HK-2 (cell line): ENCODE data around the gene ARHGAP26.

Experiments
- DNase-seq: peaks from one replicate; pipeline ENCODE4 v3.0.0-alpha.2; 2018; ENCODE audit not compliant: unreplicated experiment

ARHGAP26 gene

DNA sequence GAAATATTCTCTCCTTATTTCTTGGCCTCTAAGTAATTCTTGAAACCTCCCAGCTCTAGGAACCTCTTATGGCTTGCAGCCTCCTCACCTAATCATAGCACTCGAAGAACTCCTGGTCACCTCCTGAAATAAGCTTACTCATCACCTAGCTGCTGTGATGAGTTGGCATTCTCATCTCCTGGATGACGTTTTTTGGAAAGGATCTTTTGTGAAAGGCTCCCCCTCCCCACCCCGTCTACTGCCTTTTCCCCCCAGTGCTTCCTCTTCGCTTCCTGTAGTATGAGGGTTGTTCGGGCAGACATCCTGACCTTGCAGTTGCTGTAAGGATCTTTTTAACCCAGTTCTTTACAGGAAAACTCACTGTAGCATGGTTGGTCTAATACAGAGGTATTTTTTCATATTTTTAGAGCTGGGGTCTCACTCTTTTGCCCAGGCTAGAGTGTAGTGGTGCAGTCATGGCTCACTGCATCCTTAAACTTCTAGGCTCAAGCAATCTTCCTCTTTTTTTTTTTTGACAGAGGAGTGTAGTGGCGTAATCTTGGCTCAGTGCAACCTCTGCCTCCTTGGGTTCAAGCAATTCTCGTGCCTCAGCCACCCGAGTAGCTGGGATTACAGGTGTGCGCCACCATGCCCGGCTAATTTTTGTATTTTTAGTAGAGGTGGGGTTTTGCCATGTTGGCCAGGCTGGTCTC, 41.8 kb downstream of the ARHGAP26 start:
- DNase-seq = no peak

DNA sequence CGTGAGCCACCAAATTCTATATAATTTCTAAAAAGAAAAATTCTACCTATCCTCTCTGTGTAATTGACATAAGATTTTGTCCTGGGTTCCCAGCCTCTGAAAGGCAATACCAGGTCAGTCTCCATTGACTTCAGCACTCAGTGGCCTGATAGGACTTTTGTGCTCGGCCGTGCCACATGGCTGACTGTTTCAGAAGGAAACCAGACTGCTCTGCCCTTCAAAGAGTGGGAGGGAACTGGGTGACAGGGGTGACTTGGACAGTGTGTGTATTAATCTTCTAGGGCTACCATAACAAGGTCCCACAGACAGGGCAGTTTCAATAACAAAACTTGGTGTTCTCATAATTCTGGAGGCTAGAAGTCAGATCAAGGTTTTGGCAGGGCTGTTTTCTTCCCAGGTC, 43.0 kb downstream of the ARHGAP26 start:
- no peak for DNase-seq

DNA sequence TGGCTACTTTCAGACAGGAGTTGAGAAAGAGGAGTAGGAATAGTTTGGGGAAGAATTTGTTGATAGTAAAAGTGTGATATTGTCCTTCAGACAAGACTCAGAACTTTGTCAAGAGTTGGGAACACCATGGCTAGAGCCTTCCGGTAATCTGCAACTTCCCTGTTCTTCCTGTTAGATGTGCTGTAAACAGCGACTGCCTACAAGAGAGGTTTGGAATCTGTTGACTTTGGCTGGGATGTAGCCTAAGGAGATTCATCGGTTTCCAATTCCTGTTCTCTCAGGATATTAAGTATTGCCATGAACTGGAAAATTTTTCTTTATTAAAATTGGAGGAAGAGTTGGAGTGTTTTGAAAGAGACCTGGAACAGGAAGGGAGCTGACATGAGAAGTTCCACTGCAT, 43.9 kb downstream of the ARHGAP26 start:
- no peak for DNase-seq

DNA sequence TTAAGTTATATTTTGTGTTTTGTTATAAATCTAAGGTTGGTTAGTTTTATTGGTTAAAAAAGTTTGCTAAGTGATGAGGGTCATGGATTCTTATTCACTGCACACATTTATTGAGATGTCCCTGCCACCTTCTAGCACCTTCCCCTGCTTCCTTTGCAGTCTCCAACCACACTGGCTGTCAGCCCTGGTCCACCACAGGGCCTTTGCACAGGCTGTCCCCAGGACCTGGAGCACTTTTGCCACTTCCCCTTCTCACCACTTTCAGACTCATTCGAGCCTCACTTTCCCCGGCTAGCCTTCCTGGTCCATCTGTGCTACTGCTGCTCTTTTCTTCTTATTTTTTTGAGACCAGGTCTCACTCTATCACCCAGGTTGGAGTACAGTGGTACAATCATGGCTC, 45.3 kb downstream of the ARHGAP26 start:
- no peak for DNase-seq

DNA sequence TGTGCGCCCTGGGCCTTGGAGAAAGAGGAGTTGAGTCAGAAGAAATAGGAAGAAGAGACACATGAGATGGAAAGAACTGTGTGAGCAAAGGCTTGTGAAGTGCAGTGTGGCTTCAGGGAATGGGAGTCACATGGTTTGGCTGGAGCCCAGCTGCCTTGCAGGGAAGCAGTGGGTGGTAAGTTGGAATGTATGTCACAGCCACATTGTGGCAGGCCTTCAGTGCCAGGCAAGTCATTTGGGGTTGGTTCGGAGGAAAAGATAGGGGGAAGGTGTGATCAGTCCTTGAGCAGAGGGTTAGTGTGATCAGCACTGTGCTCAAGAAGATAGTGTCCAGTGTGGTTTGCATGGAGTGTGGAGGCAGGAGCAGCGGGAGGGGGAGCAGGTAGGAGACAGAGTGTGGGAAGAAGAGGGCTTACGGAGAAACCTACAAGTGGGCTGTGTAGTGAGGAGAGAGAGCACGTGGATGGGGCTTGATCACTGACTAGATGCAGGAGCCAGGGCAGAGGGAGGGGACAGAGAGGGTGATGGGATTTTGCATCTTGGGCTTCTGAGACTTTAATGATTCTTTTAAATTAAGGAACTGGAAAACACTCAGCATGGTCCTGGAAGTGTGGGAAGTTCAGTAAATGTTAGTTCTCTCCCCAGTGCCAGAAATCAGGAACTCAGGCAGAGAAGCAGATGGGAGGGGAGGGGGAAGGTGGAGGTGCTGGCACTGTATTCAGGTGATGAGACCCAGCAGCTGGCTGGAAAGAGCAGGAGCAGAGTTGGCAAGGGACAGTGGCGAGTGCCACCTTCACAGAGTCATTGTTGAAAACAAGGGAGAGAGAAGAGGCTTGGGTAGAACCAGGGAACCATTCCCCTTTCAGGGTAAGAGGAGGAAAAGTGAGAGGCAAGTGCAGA, 46.6 kb downstream of the ARHGAP26 start:
- DNase-seq = peak; percentile 52

DNA sequence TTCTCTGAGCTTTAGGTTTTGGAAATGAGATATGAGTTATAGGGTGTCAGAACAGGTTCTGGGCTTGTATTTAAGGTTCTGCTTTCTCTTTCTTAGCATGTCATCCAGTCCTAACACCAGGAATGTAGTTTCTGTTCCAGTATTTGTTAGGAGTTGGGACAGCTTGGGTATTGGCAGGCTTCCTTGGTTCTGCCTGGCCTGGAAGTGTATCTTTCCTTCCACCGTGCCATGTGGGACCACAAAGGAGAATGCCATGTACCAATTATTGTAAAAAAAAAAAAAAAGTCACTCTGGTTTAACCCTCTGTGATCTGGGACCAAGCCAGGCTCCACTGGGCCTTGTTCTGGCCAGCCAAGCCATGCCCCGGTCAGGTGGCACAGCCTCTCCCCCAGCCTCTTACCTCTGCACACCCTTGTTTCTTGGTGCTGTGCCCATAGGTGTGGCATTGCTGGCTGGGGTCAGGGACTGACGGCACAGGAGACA, 47.8 kb downstream of the ARHGAP26 start:
- no peak for DNase-seq

DNA sequence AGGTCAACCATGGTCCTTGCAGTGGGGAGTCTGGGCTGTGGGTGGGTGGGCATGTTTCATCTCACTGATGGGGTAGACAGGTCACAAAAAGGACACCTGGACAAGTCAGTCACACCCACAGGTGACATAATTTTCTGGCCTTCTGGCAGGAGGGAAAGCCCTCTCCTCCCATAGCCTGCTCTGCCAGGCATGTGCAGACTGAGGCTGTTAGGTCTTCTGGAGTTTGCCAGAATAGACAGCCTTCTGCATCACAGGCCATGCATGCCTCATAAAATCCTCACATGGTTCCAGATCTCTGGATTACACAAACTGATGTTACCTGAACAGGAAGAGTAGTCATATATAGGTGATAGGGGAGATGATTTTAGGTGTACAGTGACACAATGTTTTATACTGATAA, 49.1 kb downstream of the ARHGAP26 start:
- no peak for DNase-seq

DNA sequence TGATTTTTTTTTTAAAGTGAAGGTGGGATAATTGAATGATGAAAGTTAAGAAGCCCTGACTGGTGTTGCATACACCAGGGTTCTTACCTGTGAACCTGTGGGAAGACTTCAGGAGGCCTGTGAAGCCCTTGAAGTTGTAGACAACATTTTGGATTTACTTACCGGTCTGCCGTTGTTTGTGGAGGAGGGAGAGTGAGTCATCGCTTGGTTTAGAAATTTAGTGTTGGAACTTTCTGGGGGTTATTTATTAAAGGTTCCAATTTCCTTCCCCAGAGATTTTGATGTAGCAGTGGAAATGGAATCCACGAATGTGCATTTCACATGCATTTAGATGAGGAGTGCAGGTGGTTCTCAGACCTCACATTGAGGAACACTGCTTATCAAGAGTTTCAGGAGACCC, 49.6 kb downstream of the ARHGAP26 start:
- no peak for DNase-seq

DNA sequence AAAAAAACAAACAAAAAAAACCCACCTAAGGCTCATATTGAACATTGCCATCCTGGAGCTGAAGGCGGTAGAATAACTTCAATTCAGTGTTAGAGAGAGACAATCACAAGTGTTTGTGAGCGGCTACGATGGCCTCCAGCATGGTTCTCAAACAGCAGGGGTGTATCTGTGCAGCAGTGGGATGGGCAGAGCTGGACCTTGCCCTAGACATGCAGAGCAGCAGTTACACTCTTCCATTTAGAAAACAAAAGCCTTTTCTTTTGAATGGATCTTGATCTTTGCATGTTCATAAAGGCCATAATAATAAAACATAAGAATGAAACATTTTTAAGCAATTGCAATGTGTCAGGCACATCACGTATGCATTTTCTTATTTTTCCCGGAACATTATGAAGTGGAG, 50.3 kb downstream of the ARHGAP26 start:
- no peak for DNase-seq

DNA sequence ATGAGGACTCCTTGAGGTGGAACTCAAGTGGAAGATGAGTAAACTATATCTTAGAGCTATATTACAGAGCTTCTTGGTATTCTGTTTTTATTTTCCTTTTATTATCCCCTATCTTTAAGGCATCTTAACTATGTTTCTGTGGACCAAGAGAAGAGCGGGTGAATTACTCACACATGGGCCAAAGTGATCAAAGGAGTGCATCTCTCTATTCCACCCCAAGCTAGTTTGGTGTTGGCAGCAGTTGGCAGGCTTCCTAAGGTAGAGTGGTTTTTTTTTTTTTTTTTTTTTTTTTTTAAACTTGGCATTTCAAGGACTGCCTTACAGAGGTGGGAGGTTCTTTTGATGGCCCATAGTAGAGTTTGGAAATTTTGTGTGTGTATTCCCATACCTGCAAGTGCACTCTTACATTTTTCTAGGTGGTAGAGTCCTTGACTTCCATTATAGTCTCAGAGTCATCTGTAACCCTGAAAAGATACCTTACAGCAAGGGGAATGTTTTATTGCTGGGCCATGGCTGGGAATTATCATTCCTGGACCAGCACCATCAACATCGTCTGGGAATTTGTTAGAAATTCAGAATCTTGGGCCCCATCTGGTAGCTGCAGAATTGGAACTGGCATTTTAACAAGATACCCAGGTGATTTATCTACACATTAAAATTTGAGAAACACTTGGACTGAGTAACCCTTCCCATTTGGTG, 51.0 kb downstream of the ARHGAP26 start:
- no peak for DNase-seq

DNA sequence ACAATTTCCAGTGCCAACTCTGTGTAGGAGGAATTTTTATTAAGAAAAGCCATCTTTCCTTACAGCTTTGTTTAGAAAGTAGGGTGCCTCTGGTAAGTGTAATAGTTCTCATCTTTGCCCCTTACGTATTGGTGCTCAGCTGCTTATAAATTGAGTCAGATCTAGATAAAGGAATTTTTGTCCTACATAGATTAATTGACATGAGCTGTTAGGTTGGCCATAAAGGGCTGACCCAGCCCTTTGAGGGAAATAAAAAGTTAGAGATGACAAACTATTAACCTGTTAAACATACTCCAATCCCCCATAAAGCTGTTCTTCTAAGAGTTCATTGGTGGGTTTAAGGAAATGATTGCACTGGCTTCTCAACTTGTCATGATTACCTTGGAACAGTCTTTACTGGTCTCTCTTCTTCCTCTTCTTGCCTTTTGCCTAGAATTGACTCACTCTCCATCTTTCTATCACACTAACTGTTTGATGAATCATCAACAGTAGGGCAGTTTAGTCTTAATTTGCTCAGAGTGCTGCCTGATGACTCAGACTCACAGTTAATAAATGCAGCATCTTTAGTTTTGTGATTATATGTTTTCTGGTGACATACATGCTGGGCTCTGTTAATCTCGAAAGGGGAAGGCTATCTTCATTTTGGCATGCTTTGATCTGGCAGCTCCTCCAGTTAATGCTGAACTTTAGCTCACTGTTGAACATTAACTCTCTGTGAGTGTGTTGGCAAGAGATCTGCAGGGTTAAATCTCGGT, 51.7 kb downstream of the ARHGAP26 start:
- DNase-seq = no peak

DNA sequence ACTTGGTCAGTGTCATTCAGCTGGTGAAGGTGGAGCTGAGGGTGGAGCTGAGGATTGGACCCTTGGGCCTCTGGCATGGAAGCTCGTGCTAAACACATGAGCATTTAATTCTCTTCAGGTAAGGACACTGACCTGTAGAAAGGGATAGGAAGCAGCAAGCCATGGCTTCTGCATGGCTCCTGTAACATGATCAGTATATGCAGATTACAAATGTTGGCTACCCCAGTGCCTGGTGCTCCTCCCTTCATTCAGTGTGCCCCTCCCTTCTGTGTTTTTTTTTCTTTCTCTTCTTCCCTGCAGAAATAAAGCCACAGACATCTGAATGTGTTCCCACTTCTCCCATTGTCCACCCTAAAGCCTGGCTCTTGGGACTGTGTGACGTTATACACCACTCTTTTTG, 52.9 kb downstream of the ARHGAP26 start:
- no peak for DNase-seq

DNA sequence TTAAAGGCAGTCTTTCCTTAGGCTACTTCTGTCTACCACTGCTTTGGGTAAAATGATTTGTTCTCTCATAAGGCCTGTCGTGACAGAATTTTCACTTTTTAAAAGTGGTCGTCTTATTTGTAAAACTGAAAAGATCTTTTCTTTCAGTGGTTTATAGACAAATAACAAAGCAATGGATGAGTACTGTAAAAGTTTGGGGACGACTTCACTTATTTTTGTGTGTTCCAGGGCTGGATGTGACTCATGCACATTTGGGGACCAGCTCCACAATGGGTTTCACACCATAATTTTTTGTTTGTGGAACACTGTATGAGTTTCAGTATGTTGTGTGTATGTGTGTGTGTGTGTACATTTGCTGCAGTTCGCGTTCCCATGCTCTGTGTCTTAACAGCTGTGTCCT, 53.6 kb downstream of the ARHGAP26 start:
- no peak for DNase-seq

DNA sequence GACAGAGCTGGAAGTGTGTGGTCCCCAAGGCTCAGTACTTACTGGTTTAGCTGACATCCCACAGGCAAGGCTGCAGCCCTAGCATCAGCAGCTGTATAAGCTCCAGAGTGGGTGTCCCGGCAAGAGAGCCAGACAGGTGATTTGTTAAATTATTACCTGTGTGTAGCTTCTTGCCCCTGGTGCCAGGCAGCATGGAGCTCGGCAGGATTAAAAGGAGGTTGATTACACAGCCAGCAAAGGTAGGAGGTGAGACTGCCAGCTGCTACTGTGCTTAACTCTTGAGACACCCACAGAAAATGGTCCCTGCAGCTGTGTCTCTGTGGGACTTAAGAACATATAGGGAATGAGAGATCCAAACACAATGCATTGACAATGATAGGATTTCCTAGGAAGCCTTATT, 54.2 kb downstream of the ARHGAP26 start:
- DNase-seq = no peak

DNA sequence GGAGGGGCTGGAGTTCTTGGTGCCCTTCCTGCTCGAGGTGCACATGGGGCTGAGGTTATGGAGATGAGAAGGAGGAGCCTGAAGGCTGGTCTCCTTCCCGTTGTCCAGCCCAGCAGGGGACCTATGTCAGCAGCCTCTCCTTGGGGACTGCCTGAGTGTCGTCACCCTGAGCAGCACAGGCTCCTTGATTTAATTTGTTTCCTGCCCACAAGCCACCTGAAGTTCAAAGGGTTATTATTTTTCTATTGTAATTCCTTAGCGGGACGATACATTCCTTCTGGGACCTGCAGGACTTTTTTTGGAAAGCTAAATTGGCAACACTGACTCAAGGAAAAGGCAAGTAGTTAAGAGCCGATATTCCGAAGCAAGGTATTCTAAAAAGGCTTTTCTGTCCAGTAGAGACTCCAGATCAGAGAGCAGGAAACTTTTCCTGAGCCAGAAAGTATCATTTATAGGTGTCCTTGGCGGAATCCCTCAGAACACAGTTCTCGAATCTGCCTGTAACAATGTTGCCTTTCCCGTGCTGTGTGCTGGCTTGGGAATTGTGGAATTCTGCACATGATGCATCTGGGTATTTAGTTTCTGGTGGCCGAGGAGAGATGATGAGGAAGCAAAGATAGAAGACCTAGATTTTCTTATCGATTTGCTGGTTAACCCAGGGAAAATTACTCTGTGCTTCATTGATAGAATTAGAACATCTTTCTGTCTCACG, 55.4 kb downstream of the ARHGAP26 start:
- no peak for DNase-seq

DNA sequence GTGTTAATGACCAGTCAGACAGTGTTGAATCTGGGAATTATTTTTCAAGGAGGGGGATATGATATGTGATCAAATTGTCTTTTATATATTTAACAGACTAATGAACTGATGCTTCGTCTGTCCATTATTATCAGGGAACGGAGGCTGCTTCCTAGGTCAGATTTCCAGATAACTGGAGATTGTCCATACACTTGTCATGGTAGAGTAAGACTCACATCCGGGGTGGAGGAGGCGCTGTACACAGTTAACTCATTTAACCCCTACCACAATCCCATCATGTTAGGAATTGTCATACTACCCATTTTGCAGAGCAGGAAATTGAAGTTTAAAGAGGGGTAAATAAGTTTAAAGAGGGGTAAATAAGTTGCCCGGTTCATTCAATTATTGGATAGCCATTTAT, 55.9 kb downstream of the ARHGAP26 start:
- no peak for DNase-seq

DNA sequence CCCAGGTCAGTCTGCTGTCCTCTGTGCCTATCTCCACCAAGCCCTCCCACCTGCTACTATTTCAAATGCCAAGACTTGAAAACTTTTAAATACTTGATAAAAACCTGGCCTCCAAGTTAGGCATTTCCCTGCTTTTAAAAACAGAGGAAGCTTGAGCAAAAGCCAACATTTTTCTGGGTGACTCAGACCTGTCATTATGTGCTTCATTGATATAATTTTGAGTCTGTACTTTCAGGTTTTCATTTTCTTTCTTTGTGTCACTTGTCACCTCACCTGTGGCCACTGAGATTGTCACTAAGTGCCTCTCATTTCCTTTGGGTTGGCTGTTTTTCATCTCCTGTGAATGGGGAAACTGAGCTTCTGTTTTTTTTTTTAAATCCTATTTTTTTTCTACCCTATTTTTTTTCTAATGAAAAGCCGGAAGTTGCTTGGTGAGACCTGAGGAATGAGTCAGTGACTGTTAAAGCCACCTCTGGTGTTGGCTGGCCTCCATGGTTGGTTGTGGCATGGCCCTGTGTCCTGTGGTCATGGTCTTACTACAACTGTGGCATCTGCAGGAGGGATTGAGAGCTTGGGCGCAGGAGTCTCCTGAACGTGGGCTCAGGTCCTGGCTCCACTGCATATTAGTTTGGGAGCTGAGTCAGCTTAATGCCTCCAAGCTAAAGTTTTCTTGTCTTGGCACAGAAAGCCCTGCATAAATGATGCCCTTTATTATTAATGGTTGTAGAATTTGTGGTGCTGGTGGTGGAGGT, 56.7 kb downstream of the ARHGAP26 start:
- DNase-seq = peak; percentile 57

DNA sequence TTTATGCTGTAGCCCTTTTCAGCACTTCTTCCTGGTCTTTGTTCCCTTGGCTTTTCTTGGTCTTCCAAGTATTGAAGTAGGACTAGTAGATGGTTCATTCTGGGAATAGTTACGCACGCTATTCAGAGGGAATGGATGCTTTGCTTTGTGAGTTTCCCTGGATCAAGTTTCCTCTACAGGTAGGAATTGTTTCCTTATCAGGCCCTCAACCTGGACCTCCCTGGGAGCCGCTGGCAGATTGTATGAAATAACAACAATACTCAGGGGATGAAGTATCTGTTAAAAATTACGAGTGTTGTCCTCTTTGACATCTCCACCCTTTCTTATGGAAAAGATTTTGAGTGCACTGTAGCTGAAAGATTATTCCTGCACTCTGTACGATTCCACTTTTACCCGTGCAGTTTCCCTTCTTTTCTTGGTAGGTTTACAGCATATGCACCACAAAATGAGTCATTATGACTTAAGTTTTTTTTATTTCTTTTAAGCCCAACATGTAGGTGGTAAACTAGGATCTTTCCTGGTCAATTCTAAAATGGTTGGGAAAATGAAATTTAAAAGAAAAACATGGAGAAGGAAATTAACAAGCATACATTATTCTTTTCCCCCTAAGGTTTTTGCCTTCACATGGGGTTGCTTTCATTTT, 57.9 kb downstream of the ARHGAP26 start:
- DNase-seq = no peak

DNA sequence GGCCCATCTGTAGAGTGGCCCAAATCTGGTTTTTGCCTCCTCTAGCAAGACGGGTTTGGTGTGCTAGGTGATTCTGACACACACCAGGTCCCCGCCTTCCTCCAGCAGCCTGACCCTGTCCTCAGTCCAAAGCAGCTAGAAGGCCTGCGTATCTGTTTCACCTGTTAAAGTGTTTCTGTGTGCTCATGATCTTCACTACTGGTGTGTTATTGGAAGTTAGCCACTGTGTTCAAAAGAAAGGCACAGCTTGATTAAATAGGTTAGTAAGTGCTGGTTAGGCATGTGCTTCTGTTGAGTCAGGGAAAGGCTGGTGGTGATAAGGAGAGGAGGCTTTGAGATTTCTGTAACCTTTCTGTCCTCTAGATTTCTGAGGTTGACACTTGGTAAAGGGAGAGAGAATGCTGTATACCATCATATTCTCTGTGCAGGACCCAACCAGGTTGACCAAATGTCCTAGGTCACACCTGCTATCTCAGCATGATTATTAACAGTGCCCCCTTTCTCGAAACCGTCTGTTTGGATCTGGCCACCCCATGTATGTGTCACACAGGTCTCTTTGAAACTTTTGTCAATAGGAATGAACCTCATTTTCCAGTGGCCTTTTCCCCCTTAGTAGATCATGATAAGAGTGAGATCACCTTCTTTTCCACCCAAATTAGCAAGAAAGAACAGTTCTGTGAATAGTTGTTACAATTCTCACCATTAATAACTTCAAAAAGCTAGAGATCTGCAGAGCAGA, 58.8 kb downstream of the ARHGAP26 start:
- DNase-seq = no peak
